Measurements from ENCODE around the gene ELAC2. TPM values are rescaled to one million over a fixed set of nuclear protein-coding genes. Genes with fewer than 3 reads are reported as not detected.

The ELAC2 gene
- total and polyA plus RNA-seq, 8 donors, result 40.0 to 63.8 (median 56.1) TPM

DNA sequence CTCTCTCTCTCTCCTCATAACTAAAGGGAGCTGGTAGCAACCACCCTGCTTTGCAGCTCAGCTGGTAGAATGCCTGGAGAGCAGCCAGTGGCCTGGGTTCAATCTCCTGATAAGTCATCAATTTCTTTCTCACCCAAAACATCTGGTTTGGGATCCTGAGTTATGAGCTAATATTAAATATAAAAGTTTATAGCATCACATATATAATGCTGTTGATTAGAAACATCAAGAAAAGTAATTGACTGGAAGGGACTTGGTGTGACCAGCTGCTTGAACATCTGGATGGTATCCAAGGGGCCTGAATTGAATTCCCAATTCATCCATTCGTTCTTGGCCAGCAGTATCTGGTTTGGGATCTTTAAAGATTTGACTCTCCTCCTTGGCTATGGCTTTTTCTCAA, 12.2 kb upstream of the ELAC2 start:
- H3K4me1 ChIP-seq, result no peaks in the 10 kb centered on the region
- intact Hi-C loops (cut with DNase I), result no loop called here
- peaks cover 0 to 4% of the 10 kb centered on the region in 2 donors for H3K9me3 ChIP-seq
- TF ChIP-seq, protein P1, sequence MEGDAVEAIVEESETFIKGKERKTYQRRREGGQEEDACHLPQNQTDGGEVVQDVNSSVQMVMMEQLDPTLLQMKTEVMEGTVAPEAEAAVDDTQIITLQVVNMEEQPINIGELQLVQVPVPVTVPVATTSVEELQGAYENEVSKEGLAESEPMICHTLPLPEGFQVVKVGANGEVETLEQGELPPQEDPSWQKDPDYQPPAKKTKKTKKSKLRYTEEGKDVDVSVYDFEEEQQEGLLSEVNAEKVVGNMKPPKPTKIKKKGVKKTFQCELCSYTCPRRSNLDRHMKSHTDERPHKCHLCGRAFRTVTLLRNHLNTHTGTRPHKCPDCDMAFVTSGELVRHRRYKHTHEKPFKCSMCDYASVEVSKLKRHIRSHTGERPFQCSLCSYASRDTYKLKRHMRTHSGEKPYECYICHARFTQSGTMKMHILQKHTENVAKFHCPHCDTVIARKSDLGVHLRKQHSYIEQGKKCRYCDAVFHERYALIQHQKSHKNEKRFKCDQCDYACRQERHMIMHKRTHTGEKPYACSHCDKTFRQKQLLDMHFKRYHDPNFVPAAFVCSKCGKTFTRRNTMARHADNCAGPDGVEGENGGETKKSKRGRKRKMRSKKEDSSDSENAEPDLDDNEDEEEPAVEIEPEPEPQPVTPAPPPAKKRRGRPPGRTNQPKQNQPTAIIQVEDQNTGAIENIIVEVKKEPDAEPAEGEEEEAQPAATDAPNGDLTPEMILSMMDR (IDR thresholded peaks at IDR 0.05), result no peak
- ATAC-seq, result no peak
- no peak overlapping the region for H3K27ac ChIP-seq
- peaks cover 0 to 7% of the 10 kb centered on the region in 2 donors for H3K27me3 ChIP-seq
- H3K36me3 ChIP-seq, result no peaks in the 10 kb centered on the region
- DNase-seq, result no peak
- no peak overlapping the region for H3K4me3 ChIP-seq

DNA sequence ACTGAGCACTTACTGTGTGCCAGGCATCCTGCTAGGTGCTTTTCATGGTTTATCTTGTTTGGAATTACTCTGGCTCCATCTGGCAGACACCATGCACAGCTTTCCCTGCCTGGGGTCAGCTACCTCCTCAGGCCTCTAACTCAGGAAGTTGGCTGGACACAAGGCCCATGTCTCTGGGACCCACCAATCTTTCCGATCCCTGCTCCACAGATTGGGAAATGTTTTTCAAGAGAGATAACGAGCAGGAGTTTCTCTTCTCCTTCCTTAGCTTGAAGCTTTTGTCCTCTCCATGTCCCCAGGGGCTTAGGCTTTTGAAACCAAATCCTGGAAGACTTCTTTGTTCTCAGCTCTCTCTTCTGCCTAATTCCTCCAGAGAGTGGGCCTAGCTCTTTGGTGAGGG, 11.5 kb upstream of the ELAC2 start:
- no peaks in the 10 kb centered on the region for H3K9me3 ChIP-seq

DNA sequence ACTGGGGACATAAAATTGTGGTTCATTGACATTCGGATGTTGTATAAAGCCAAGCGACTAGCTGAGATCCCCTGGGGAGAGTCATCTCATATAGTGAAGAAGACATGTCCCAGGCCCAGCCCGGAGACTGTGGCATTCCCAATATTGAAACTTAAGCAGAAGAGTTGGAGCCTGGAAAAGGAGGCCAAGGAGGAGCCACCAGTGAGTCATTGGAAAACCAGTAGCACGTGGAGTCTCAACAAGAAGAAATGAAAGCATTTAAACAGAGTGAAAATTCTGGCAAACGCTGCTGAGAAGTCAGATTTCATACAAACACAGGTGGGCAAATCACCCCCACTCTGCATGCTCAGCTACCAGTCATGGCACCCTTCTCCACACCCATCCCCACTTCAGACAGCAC, 9.4 kb upstream of the ELAC2 start:
- no peaks in the 10 kb centered on the region for H3K9me3 ChIP-seq
- TF ChIP-seq, protein P1 (IDR thresholded peaks at IDR 0.05), result no peak
- no peaks in the 10 kb centered on the region for H3K36me3 ChIP-seq
- DNase-seq (no peak), ATAC-seq (no peak)
- H3K4me3 ChIP-seq, result no peak overlapping the region
- no peak overlapping the region for H3K27ac ChIP-seq
- H3K4me1 ChIP-seq, result peaks cover 0 to 6% of the 10 kb centered on the region in 2 donors
- H3K27me3 ChIP-seq, result peaks cover 0 to 7% of the 10 kb centered on the region in 2 donors
- intact Hi-C loops (cut with DNase I), result no loop called here

More for the DNA sequence above, 11.5 kb upstream of the ELAC2 start:
- Histone ChIP-seq H3K4me1 (peaks cover 0 to 5% of the 10 kb centered on the region in 2 donors), H3K27ac (no peak overlapping the region), H3K27me3 (peaks cover 0 to 7% of the 10 kb centered on the region in 2 donors), H3K36me3 (no peaks in the 10 kb centered on the region), H3K4me3 (no peak overlapping the region)
- no peak for ATAC-seq
- DNase-seq, result no peak
- TF ChIP-seq, protein P1 (IDR thresholded peaks at IDR 0.05), result no peak
- intact Hi-C loops (cut with DNase I), result no loop called here

DNA sequence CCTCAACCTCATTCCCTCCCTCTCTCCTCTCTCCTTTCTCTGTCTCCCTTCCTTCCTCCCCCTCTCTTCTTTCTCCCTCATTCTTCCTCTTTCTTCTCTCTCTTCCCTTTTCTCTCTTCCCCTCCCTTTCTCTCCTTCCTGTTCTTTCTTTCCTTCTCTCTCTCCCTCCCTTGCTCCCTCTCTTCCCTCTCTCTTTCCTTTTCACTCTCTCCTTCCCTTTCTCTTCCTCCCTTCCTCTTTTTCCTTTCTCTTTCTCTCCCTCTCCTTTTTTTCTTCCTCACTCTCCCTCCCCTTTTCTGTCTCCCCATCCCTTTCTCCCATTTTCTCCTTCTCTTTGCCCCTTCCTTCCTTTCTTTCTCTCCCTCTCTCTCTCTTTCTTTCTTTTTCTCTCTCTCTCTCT, 7.9 kb upstream of the ELAC2 start:
- H3K27ac ChIP-seq, result no peak overlapping the region
- no peaks in the 10 kb centered on the region for H3K9me3 ChIP-seq
- H3K4me1 ChIP-seq, result peaks cover 0 to 6% of the 10 kb centered on the region in 2 donors
- peaks cover 0 to 7% of the 10 kb centered on the region in 2 donors for H3K27me3 ChIP-seq
- TF ChIP-seq, protein P1 (IDR thresholded peaks at IDR 0.05), result no peak
- DNase-seq (no peak), ATAC-seq (no peak)
- H3K36me3 ChIP-seq, result no peaks in the 10 kb centered on the region
- intact Hi-C loops (cut with DNase I), result no loop called here
- no peak overlapping the region for H3K4me3 ChIP-seq

DNA sequence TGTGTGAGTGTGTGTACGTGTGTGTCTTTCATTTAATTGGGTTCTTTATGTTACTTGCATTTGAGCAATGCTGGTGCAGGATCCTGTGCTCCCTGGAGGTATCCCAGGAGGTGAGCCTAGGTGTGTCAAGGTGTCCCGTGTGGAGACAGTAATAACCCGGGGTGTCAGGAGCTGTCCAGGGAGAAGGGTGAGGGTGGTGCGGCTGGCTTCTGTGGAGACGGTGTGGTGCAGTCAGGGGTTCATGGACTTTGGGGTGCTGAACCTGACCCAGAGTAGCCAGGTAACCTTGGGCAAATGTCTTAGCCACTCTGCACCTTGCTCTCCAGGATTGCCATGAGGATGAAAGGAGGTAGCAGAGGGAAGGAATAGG, 7.4 kb upstream of the ELAC2 start:
- intact Hi-C loops (cut with DNase I), result no loop called here
- TF ChIP-seq, protein P1 (IDR thresholded peaks at IDR 0.05), result no peak
- ATAC-seq, result no peak

More for the DNA sequence above, 7.4 kb upstream of the ELAC2 start:
- peaks cover 0 to 6% of the 10 kb centered on the region in 2 donors for H3K4me1 ChIP-seq
- no peaks in the 10 kb centered on the region for H3K9me3 ChIP-seq
- DNase-seq, result no peak
- no peak overlapping the region for H3K4me3 ChIP-seq
- H3K36me3 ChIP-seq, result no peaks in the 10 kb centered on the region
- H3K27ac ChIP-seq, result no peak overlapping the region
- peaks cover 0 to 7% of the 10 kb centered on the region in 2 donors for H3K27me3 ChIP-seq

Measured in left lung (tissue), 10 donors.